ENCODE data around the gene PBX3.

- no peak for TF ChIP-seq CTCF (IDR thresholded peaks at IDR 0.05)
- TF ChIP-seq POLR2A (IDR thresholded peaks at IDR 0.05) = no peak
Observed at GRCh38 chr9:125772740-125773139, 25.6 kb downstream of the PBX3 start.
